K562 (cell line): ENCODE results near the gene TAC3. TPM values are rescaled to one million over a fixed set of nuclear protein-coding genes. Genes with fewer than 3 reads are reported as not detected.

Source experiments
- ATAC-seq: fragments of 200-7000 bp; cut with Tn5 transposase; 3 replicates; pipeline ENCODE4 v1.9.1; 2020; ENCODE audit warnings: moderate library complexity
- BruUV-seq: library from RNA; stranded (reverse); fragments of 400-500 nt; replicated peaks from 2 replicates; lab custom pipeline; 2021; lab: Mats Ljungman, UMichigan
- CTCF ChIA-PET: fragments of 300-600 bp; formaldehyde crosslinking; extraction: SDS; loops from one replicate; lab custom pipeline; 2021; ENCODE audit warnings: low intra/inter-chr PET ratio; lab: Yijun Ruan, JAX
- POLR2A ChIA-PET: fragments of 300-600, 350-650 bp; sonication (Branson Sonifier 250); formaldehyde crosslinking; extraction: SDS; loops from one replicate; lab custom pipeline; 2021; ENCODE audit warnings: antibody characterized with exemption, inconsistent platforms; lab: Yijun Ruan, JAX
- DNase-seq, 4 experiments: peaks; one replicate each; pipeline versions ENCODE4 v3.0.0 to v3.0.0-alpha.2; 2011 to 2018; ENCODE audit warnings: low spot score in 3 of 4, mixed read lengths in 3 of 4; ENCODE audit errors: extremely low read depth in 1 of 4
- FAIRE-seq: peaks from 2 replicates; lab custom pipeline; 2011; peaks lifted over from hg19 to GRCh38; lab: Jason Lieb, UNC
- H2AFZ ChIP-seq: 2 replicates; pipeline ENCODE4 v1.6.0; 2011; ENCODE audit warnings: low read depth, low read length, control low read depth, inconsistent platforms
- H3K27ac ChIP-seq: fragments of 200-600 bp; 3 replicates; pipeline ENCODE4 v1.8.0; 2011; ENCODE audit warnings: low read depth, mild to moderate bottlenecking, control low read depth, inconsistent platforms, low read length, moderate library complexity, mixed read lengths; ENCODE audit errors: extremely low read depth
- H3K27me3 ChIP-seq, 2 experiments: fragments of 300-600 bp in 1 of 2; 2 replicates in 1 of 2; 3 replicates in 1 of 2; pipeline versions ENCODE4 v1.6.0 to v1.8.0; 2011; ENCODE audit warnings: inconsistent platforms in 2 of 2, low read length in 2 of 2, mild to moderate bottlenecking in 1 of 2, mixed read lengths in 1 of 2, moderate library complexity in 1 of 2; ENCODE audit not compliant: control insufficient read depth in 2 of 2, insufficient read depth in 2 of 2
- H3K36me3 ChIP-seq: fragments of 300-600 bp; 3 replicates; pipeline ENCODE4 v1.8.0; 2011; ENCODE audit warnings: mild to moderate bottlenecking, low read length, inconsistent platforms; ENCODE audit not compliant: control insufficient read depth, insufficient read depth
- H3K4me1 ChIP-seq, 2 experiments: fragments of 200-600 bp in 1 of 2; replicated peaks in 1 of 2; 2 replicates in 1 of 2; 3 replicates in 1 of 2; pipeline versions ENCODE4 v1.5.1 to v1.8.0; 2011; ENCODE audit warnings: inconsistent platforms in 2 of 2, low read length in 2 of 2, mild to moderate bottlenecking in 1 of 2, mixed read lengths in 1 of 2, moderate library complexity in 1 of 2; ENCODE audit not compliant: control insufficient read depth in 2 of 2, insufficient read depth in 2 of 2
- H3K4me2 ChIP-seq: 2 replicates; pipeline ENCODE4 v1.6.1; 2011; ENCODE audit warnings: low read length, control low read depth, inconsistent platforms, mixed read lengths; ENCODE audit not compliant: insufficient read depth
- H3K4me3 ChIP-seq: fragments of 200-600 bp; sonication (generic), shearing (Covaris generic); 2 replicates; pipeline ENCODE4 v1.5.1; 2016; ENCODE audit warnings: control low read depth, inconsistent platforms
- H3K79me2 ChIP-seq: fragments of 200-600 bp; 3 replicates; pipeline ENCODE4 v1.8.0; 2011; ENCODE audit warnings: low read length, inconsistent platforms; ENCODE audit not compliant: control insufficient read depth, insufficient read depth
- H3K9ac ChIP-seq, 2 experiments: 2 replicates each; pipeline versions ENCODE4 v1.6.0 to v1.6.1; 2011; ENCODE audit warnings: low read depth in 2 of 2, low read length in 2 of 2, control low read depth in 1 of 2, inconsistent platforms in 1 of 2, mild to moderate bottlenecking in 1 of 2, mixed read lengths in 1 of 2; ENCODE audit not compliant: insufficient read depth in 1 of 2
- H3K9me1 ChIP-seq: one replicate; pipeline ENCODE4 v1.6.0; 2011; ENCODE audit warnings: inconsistent platforms, mild to moderate bottlenecking, low read length, moderate library complexity; ENCODE audit not compliant: control insufficient read depth, insufficient read depth
- H3K9me3 ChIP-seq: replicated peaks from 2 replicates; pipeline ENCODE4 v1.5.1; 2011; ENCODE audit warnings: low read depth, low read length, inconsistent platforms; ENCODE audit not compliant: control insufficient read depth, insufficient read depth
- H4K20me1 ChIP-seq: replicated peaks from 2 replicates; pipeline ENCODE4 v1.6.1; 2011; ENCODE audit warnings: low read length, inconsistent platforms, mixed read lengths; ENCODE audit not compliant: control insufficient read depth, insufficient read depth
- BDP1 ChIP-seq: IDR thresholded peaks from 3 replicates; pipeline ENCODE4 v1.6.1; 2011; ENCODE audit not compliant: insufficient read length, insufficient read depth
- PTRF ChIP-seq: fragments of 450-650 bp; IDR thresholded peaks from 2 replicates; pipeline ENCODE4 v1.6.1; 2016; ENCODE audit warnings: mild to moderate bottlenecking, missing genetic modification characterization, missing compliant biosample characterization
- RFX1 ChIP-seq: fragments of 450-650 bp; IDR thresholded peaks from 2 replicates; pipeline ENCODE4 v1.6.1; 2016; ENCODE audit warnings: mild to moderate bottlenecking, moderate library complexity
- TAL1 ChIP-seq: fragments of 450-650 bp; IDR thresholded peaks from 2 replicates; pipeline ENCODE4 v1.6.1; 2016; ENCODE audit warnings: mild to moderate bottlenecking
- TEAD2 ChIP-seq: fragments of 450-650 bp; IDR thresholded peaks from 2 replicates; pipeline ENCODE4 v1.6.1; 2016; ENCODE audit warnings: missing genetic modification characterization, control low read depth, missing compliant biosample characterization
- WGBS: fragments of 100-300 bp; shearing (Covaris generic); methylation state at CpG from one replicate; pipeline ENCODE4 v1.1.6; 2016; ENCODE audit warnings: low coverage, mixed read lengths; ENCODE audit not compliant: insufficient coverage; ENCODE audit errors: missing lambda C conversion rate; 5-methylcytosine and 5-hydroxymethylcytosine counted together
- in situ Hi-C: fragments of 300-500 bp; cut with MboI; formaldehyde crosslinking; loops from 4 replicates; pipeline ENCODE4 v1.15.0; 2018; ENCODE audit warnings: inconsistent platforms, mixed read lengths
- intact Hi-C: fragments of 100-400 bp; cut with micrococcal nuclease; formaldehyde crosslinking; loops from 2 replicates; pipeline ENCODE4 v1.14.2; 2022
- polyA plus RNA-seq, 8 experiments: library from polyadenylated mRNA; depleted of rRNA in 4 of 8; stranded (reverse) in 5 of 8; unstranded in 3 of 8; fragments of >200 nt; fragmentation: Nextera tagmentation in 2 of 8; fragmentation: Illumina TruSeq in 1 of 8; extraction: Ambion mirVana in 2 of 8; extraction: Trizol in 1 of 8; gene quantifications; 2 replicates each; pipeline versions ENCODE4 v1.2.1 to v1.2.3, GENCODE V29; 2011 to 2014; ENCODE audit warnings: inconsistent platforms in 1 of 8, missing spikeins in 1 of 8
- total RNA-seq, 7 experiments: library from RNA; depleted of rRNA in 6 of 7; stranded (reverse); fragments of >200 nt in 6 of 7; fragmentation: Illumina TruSeq in 2 of 7; extraction: Trizol in 2 of 7; gene quantifications; 2 replicates each; pipeline versions ENCODE4 v1.2.1 to v1.2.3, GENCODE V29; 2011 to 2021; ENCODE audit warnings: low replicate concordance in 1 of 7
- TF ChIP-seq, protein P1 (sequence below): fragments of 450-650 bp; IDR thresholded peaks from 2 replicates; pipeline ENCODE4 v1.6.1; 2016; ENCODE audit warnings: borderline replicate concordance
- TF ChIP-seq, protein P2 (sequence below): sonication (generic); formaldehyde crosslinking; IDR thresholded peaks from 2 replicates; pipeline ENCODE4 v1.8.1; 2023; ENCODE audit warnings: mild to moderate bottlenecking, missing genetic modification reagents

The TAC3 gene
- total and polyA plus RNA-seq, 9 of the 15 experiments (the other 6 are each of a cell fraction or from before 2014, with no cell fraction given), result 0.29 to 2.8 (median 1.4) TPM

DNA sequence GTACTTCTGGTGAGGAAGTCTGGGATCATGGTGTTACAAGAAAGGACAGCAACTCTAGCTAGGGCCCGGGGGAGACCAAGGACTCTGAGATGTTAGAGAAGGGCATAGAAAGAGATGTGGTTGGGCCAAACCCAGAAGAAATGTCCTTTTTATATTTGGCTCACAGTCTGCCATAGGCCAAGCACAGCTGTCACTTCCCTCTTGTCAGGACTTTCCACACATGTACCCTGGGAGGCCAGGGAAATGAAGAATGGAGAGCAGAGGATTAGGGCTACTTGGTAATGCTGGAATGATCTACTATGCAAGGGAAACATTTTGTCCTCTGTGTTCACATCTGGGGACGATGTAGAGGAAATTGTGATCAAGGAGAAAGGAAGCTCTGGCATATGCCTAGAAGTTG lies 24.4 kb upstream of the TAC3 start:
- 24% methylated on average over 2 of the region's 2 CpGs for WGBS
- ATAC-seq, result no peak
- H3K4me1 ChIP-seq, result peaks cover 15% of the 10 kb centered on the region in 2 experiments
- no peaks in the 10 kb centered on the region for H3K79me2 ChIP-seq
- H3K9me3 ChIP-seq, result no peaks in the 10 kb centered on the region
- no peak for FAIRE-seq
- ChIA-PET CTCF (no interaction called here), POLR2A (interaction anchor here (0.6 to 1.1 kb wide), 3 partner anchors 12 to 26 kb away, joined by 3 to 4 read pairs (median 3); no protein-coding TSS in a partner anchor)
- H3K4me2 ChIP-seq, result no peak overlapping the region
- intact Hi-C loops, result no loop called here
- DNase-seq, result no peak
- H3K27me3 ChIP-seq, result peaks cover 13% of the 10 kb centered on the region in 2 experiments; a peak in 4 of 5 replicates
- no peak overlapping the region for H3K9ac ChIP-seq
- H3K36me3 ChIP-seq, result no peaks in the 10 kb centered on the region
- H4K20me1 ChIP-seq, result peaks cover 5% of the 10 kb centered on the region; the same call in 1 of the 2 replicates
- no peak overlapping the region for H2AFZ ChIP-seq
- in situ Hi-C loops, result no loop called here
- no peak overlapping the region for H3K4me3 ChIP-seq
- no TSS peak for BruUV-seq
- H3K27ac ChIP-seq, result no peak overlapping the region
- H3K9me1 ChIP-seq, result peaks cover 7% of the 10 kb centered on the region
- TF ChIP-seq TAL1 (no peak), PTRF (tag) (no peak), BDP1 (no peak), RFX1 (no peak), TEAD2 (tag) (no peak)
- TF ChIP-seq, protein P1, sequence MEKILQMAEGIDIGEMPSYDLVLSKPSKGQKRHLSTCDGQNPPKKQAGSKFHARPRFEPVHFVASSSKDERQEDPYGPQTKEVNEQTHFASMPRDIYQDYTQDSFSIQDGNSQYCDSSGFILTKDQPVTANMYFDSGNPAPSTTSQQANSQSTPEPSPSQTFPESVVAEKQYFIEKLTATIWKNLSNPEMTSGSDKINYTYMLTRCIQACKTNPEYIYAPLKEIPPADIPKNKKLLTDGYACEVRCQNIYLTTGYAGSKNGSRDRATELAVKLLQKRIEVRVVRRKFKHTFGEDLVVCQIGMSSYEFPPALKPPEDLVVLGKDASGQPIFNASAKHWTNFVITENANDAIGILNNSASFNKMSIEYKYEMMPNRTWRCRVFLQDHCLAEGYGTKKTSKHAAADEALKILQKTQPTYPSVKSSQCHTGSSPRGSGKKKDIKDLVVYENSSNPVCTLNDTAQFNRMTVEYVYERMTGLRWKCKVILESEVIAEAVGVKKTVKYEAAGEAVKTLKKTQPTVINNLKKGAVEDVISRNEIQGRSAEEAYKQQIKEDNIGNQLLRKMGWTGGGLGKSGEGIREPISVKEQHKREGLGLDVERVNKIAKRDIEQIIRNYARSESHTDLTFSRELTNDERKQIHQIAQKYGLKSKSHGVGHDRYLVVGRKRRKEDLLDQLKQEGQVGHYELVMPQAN, result no peak
- TF ChIP-seq, protein P2, sequence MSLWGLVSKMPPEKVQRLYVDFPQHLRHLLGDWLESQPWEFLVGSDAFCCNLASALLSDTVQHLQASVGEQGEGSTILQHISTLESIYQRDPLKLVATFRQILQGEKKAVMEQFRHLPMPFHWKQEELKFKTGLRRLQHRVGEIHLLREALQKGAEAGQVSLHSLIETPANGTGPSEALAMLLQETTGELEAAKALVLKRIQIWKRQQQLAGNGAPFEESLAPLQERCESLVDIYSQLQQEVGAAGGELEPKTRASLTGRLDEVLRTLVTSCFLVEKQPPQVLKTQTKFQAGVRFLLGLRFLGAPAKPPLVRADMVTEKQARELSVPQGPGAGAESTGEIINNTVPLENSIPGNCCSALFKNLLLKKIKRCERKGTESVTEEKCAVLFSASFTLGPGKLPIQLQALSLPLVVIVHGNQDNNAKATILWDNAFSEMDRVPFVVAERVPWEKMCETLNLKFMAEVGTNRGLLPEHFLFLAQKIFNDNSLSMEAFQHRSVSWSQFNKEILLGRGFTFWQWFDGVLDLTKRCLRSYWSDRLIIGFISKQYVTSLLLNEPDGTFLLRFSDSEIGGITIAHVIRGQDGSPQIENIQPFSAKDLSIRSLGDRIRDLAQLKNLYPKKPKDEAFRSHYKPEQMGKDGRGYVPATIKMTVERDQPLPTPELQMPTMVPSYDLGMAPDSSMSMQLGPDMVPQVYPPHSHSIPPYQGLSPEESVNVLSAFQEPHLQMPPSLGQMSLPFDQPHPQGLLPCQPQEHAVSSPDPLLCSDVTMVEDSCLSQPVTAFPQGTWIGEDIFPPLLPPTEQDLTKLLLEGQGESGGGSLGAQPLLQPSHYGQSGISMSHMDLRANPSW (CRISPR knock-in tag), result no peak
